HepG2 (cell line): Measurements from ENCODE around the gene MOG. TPM values are rescaled to one million over a fixed set of nuclear protein-coding genes. Genes with fewer than 3 reads are reported as not detected.

Experiments used
- ATAC-seq: fragments of 200-7000 bp; cut with Tn5 transposase; 3 replicates; pipeline ENCODE4 v1.9.1; 2020; ENCODE audit warnings: mild to moderate bottlenecking, moderate library complexity
- BruUV-seq: library from RNA; stranded (reverse); fragments of 400-500 nt; replicated peaks from 2 replicates; lab custom pipeline; 2021; lab: Mats Ljungman, UMichigan
- CTCF ChIA-PET: fragments of 300-600 bp; formaldehyde crosslinking; extraction: SDS; loops from one replicate; lab custom pipeline; 2021; ENCODE audit warnings: low total read pairs, inconsistent platforms, low intra/inter-chr PET ratio; lab: Yijun Ruan, JAX
- POLR2A ChIA-PET: fragments of 350-600 bp; sonication (Branson Sonifier 250); formaldehyde crosslinking; loops from one replicate; lab custom pipeline; 2020; ENCODE audit warnings: antibody characterized with exemption, inconsistent platforms; lab: Yijun Ruan, JAX
- DNase-seq: peaks from one replicate; pipeline ENCODE4 v3.0.0-alpha.2; 2015; ENCODE audit warnings: low spot score
- FAIRE-seq: peaks from 3 replicates; lab custom pipeline; 2011; peaks lifted over from hg19 to GRCh38; lab: Jason Lieb, UNC
- H2AFZ ChIP-seq: one replicate; pipeline ENCODE4 v1.6.1; 2011; ENCODE audit warnings: low read length, inconsistent platforms
- H3K27ac ChIP-seq: fragments of 300-600 bp; 3 replicates; pipeline ENCODE4 v1.8.0; 2011; ENCODE audit warnings: mixed run types, mild to moderate bottlenecking, mixed read lengths, low read length, inconsistent platforms; ENCODE audit not compliant: insufficient read depth; ENCODE audit errors: extremely low read length
- H3K27me3 ChIP-seq, 2 experiments: fragments of 200-600 bp in 1 of 2; 2 replicates in 1 of 2; 3 replicates in 1 of 2; pipeline versions ENCODE4 v1.6.0 to v1.8.0; 2011; ENCODE audit warnings: low read length in 2 of 2, mild to moderate bottlenecking in 2 of 2, moderate library complexity in 2 of 2, inconsistent platforms in 1 of 2; ENCODE audit not compliant: insufficient read depth in 2 of 2, control insufficient read depth in 1 of 2
- H3K36me3 ChIP-seq, 2 experiments: fragments of 200-600 bp in 1 of 2; replicated peaks in 1 of 2; 2 replicates in 1 of 2; 3 replicates in 1 of 2; pipeline versions ENCODE4 v1.5.1 to v1.8.0; 2011; ENCODE audit warnings: low read length in 2 of 2, inconsistent platforms in 1 of 2; ENCODE audit not compliant: insufficient read depth in 2 of 2, control insufficient read depth in 1 of 2
- H3K4me1 ChIP-seq: 2 replicates; pipeline ENCODE4 v1.5.1; 2012; ENCODE audit warnings: low read length, inconsistent platforms; ENCODE audit not compliant: insufficient read depth
- H3K4me2 ChIP-seq: 2 replicates; pipeline ENCODE4 v1.6.0; 2011; ENCODE audit warnings: low read depth, low read length, inconsistent platforms
- H3K4me3 ChIP-seq, 3 experiments: fragments of 200-600 bp in 1 of 3; sonication (generic), shearing (Covaris generic) in 1 of 3; replicated peaks in 1 of 3; 2 replicates each; pipeline ENCODE4 v1.5.1; 2011 to 2016; ENCODE audit warnings: low read length in 3 of 3, inconsistent platforms in 2 of 3, low read depth in 2 of 3, mild to moderate bottlenecking in 2 of 3, control low read depth in 1 of 3, mixed read lengths in 1 of 3; ENCODE audit not compliant: insufficient read depth in 1 of 3
- H3K79me2 ChIP-seq: one replicate; pipeline ENCODE4 v1.6.1; 2011; ENCODE audit warnings: low read length, inconsistent platforms; ENCODE audit not compliant: insufficient read depth
- H3K9ac ChIP-seq: 2 replicates; pipeline ENCODE4 v1.6.0; 2011; ENCODE audit warnings: mild to moderate bottlenecking, low read depth, low read length, inconsistent platforms; ENCODE audit not compliant: insufficient read depth
- H3K9me3 ChIP-seq: 2 replicates; pipeline ENCODE4 v1.5.1; 2012; ENCODE audit warnings: mild to moderate bottlenecking, low read length
- H4K20me1 ChIP-seq: 2 replicates; pipeline ENCODE4 v1.6.0; 2011; ENCODE audit warnings: inconsistent platforms, mild to moderate bottlenecking, low read length, moderate library complexity; ENCODE audit not compliant: insufficient read depth
- CBX2 ChIP-seq, 2 experiments: fragments of 200-600 bp in 1 of 2; sonication (generic); formaldehyde crosslinking in 1 of 2; IDR thresholded peaks; 2 replicates each; pipeline versions ENCODE4 v1.7.0 to v1.8.1; 2018 to 2022; ENCODE audit warnings: low read depth in 2 of 2, low read length in 1 of 2, mild to moderate bottlenecking in 1 of 2, missing genetic modification reagents in 1 of 2
- NFYB ChIP-seq: sonication (generic); formaldehyde crosslinking; IDR thresholded peaks from 2 replicates; pipeline ENCODE4 v1.4.0; 2020; ENCODE audit warnings: missing genetic modification reagents
- STAG1 ChIP-seq: sonication (generic); formaldehyde crosslinking; IDR thresholded peaks from 2 replicates; pipeline ENCODE4 v1.4.0; 2020; ENCODE audit warnings: missing genetic modification reagents
- TCF12 ChIP-seq, 2 experiments: fragments of 450-650 bp in 1 of 2; sonication (generic) in 1 of 2; formaldehyde crosslinking in 1 of 2; IDR thresholded peaks; 2 replicates each; pipeline versions ENCODE4 v1.6.1 to v1.8.0; 2017 to 2022; ENCODE audit warnings: antibody characterized with exemption in 1 of 2, mild to moderate bottlenecking in 1 of 2, missing genetic modification reagents in 1 of 2, moderate library complexity in 1 of 2
- ZNF749 ChIP-seq: sonication (generic); formaldehyde crosslinking; IDR thresholded peaks from 2 replicates; pipeline ENCODE4 v1.8.0; 2022; ENCODE audit warnings: mild to moderate bottlenecking, missing genetic modification reagents, moderate library complexity, borderline replicate concordance
- WGBS: methylation state at CpG from one replicate; pipeline ENCODE4 v1.1.6; 2017; ENCODE audit warnings: low lambda C conversion rate; 5-methylcytosine and 5-hydroxymethylcytosine counted together
- in situ Hi-C: cut with HindIII; loops from 2 replicates; pipeline ENCODE4 v1.10.0; 2017; ENCODE audit warnings: low pct_unique_long_range_greater_than_20kb; ENCODE audit not compliant: extremely low pct_ligation_motif_present
- intact Hi-C: fragments of 100-400 bp; cut with micrococcal nuclease; formaldehyde crosslinking; loops from one replicate; pipeline ENCODE4 v1.10.0; 2022; ENCODE audit not compliant: unreplicated experiment
- polyA plus RNA-seq, 8 experiments: library from polyadenylated mRNA; depleted of rRNA in 3 of 8; stranded (reverse) in 7 of 8; unstranded in 1 of 8; fragments of >200 nt; fragmentation: Illumina TruSeq in 4 of 8; extraction: Trizol in 4 of 8; gene quantifications; 2 replicates each; pipeline versions ENCODE4 v1.2.1 to v1.2.3, GENCODE V29; 2011 to 2016; ENCODE audit warnings: low read depth in 4 of 8, missing spikeins in 1 of 8, mixed read lengths in 1 of 8; ENCODE audit not compliant: insufficient read depth in 1 of 8
- total RNA-seq, 5 experiments: library from RNA; depleted of rRNA; stranded (reverse); fragments of >200 nt; fragmentation: Illumina TruSeq; extraction: Trizol; gene quantifications; 2 replicates each; pipeline ENCODE4 v1.2.3, GENCODE V29; 2016; ENCODE audit warnings: low read depth in 1 of 5
- TF ChIP-seq, protein P1 (sequence below): sonication (generic); formaldehyde crosslinking; IDR thresholded peaks from 2 replicates; pipeline ENCODE4 v1.5.0; 2020; ENCODE audit warnings: mild to moderate bottlenecking, missing genetic modification reagents, moderate library complexity

Gene MOG
- total and polyA plus RNA-seq, 2 of the 13 experiments (the other 11 are each of a cell fraction or from before 2014, with no cell fraction given), result not detected

DNA sequence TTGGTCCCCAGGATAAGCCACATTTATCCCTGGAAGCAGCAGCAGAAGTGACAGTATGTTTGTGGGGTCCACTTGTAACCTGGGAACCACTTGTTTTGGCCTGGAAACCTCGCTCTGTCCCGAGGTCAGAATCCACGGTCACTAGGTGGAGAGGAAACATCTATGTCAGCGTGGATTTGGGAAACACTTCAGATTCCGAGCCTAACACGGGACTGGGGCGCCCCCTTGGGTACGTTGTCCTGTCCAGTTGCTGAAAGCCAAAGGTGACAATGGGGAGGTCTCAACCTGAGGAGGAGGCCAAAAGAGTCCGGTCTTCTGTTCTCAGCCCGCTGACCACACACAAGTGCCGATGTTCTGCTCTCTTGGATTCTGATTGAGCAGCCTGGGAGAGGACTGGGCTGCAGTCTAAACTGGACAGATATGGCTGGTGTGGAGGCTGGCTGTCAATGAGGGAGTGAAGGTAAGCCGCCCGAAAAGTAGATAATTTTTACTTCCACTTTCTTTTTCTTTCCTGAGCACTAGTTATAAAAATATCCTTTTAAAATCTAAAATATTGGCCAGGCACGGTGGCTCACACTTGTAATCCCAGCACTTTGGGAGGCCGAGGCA is 28.9 kb downstream of the MOG start:
- ATAC-seq, result peak; percentile 52; the same call in 2 of the 3 replicates
- in situ Hi-C loops, result no loop called here
- H3K4me2 ChIP-seq, result no peak overlapping the region
- CTCF ChIA-PET, result no interaction called here
- intact Hi-C loops, result loop anchor here (5.0 kb wide), 1 partner anchor 34 kb away; no protein-coding TSS in a partner anchor
- H3K79me2 ChIP-seq, result no peaks in the 10 kb centered on the region
- no peak for TF ChIP-seq CBX2 (IDR thresholded peaks at IDR 0.05; ENCODE audit: low read depth, low read length)
- no peak for TF ChIP-seq CBX2 (CRISPR knock-in tag; IDR thresholded peaks at IDR 0.05; ENCODE audit: low read depth)
- TF ChIP-seq TCF12 (IDR thresholded peaks at IDR 0.05), result no peak
- TF ChIP-seq TCF12 (CRISPR knock-in tag; IDR thresholded peaks at IDR 0.05), result no peak
- peak; percentile 31 for TF ChIP-seq STAG1 (CRISPR knock-in tag)
- no peak for TF ChIP-seq ZNF749 (CRISPR knock-in tag)
- TF ChIP-seq NFYB (CRISPR knock-in tag), result no peak
- TF ChIP-seq, protein P1, sequence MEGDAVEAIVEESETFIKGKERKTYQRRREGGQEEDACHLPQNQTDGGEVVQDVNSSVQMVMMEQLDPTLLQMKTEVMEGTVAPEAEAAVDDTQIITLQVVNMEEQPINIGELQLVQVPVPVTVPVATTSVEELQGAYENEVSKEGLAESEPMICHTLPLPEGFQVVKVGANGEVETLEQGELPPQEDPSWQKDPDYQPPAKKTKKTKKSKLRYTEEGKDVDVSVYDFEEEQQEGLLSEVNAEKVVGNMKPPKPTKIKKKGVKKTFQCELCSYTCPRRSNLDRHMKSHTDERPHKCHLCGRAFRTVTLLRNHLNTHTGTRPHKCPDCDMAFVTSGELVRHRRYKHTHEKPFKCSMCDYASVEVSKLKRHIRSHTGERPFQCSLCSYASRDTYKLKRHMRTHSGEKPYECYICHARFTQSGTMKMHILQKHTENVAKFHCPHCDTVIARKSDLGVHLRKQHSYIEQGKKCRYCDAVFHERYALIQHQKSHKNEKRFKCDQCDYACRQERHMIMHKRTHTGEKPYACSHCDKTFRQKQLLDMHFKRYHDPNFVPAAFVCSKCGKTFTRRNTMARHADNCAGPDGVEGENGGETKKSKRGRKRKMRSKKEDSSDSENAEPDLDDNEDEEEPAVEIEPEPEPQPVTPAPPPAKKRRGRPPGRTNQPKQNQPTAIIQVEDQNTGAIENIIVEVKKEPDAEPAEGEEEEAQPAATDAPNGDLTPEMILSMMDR, result peak; percentile 46
- TF ChIP-seq, all 625 proteins: peak for 2
- no TSS peak for BruUV-seq
- H3K36me3 ChIP-seq, result no peaks in the 10 kb centered on the region
- no peaks in the 10 kb centered on the region for H4K20me1 ChIP-seq
- FAIRE-seq (no peak), DNase-seq (no peak)
- no peak overlapping the region for H3K9ac ChIP-seq
- H3K9me3 ChIP-seq, result no peaks in the 10 kb centered on the region
- no peaks in the 10 kb centered on the region; a peak in 2 of 5 replicates for H3K27me3 ChIP-seq
- POLR2A ChIA-PET, result no interaction called here
- no peaks in the 10 kb centered on the region for H3K4me1 ChIP-seq
- H3K27ac ChIP-seq, result no peak overlapping the region
- WGBS, result 40% methylated on average over 12 of the region's 15 CpGs
- H3K4me3 ChIP-seq, result no peak overlapping the region
- no peak overlapping the region for H2AFZ ChIP-seq
